Ovary (tissue), 9 donors: ENCODE data around the gene MCM6. TPM values are rescaled to one million over a fixed set of nuclear protein-coding genes. Genes with fewer than 3 reads are reported as not detected.
"Not testable (repeated sequence)": the region's sequence is repeated elsewhere in the genome, so short reads cannot be mapped to it uniquely, and the experiment has no call there.

Experiments used
- DNase-seq, 5 donors: peaks; one replicate each; pipeline ENCODE4 v3.0.0-alpha.2; 2019 to 2020
- H3K27ac ChIP-seq, 2 donors: fragments of 200-600 bp; one replicate each; pipeline versions ENCODE4 v1.5.1 to v1.8.0; 2019 to 2022
- H3K27me3 ChIP-seq: fragments of 200-600 bp; one replicate; pipeline ENCODE4 v1.8.0; 2022
- H3K36me3 ChIP-seq: fragments of 200-600 bp; sonication (generic); one replicate; pipeline ENCODE4 v1.5.1; 2019
- H3K4me1 ChIP-seq: one replicate; pipeline ENCODE4 v1.8.1; 2013; ENCODE audit warnings: mild to moderate bottlenecking, moderate library complexity; ENCODE audit not compliant: insufficient read depth
- H3K4me3 ChIP-seq: fragments of 200-600 bp; sonication (generic); one replicate; pipeline ENCODE4 v1.5.1; 2017
- H3K9me3 ChIP-seq, 2 donors: fragments of 200-600 bp in 1 of 2; sonication (generic) in 1 of 2; one replicate each; pipeline versions ENCODE4 v1.5.1 to v1.8.1; 2013 to 2019; ENCODE audit warnings: mild to moderate bottlenecking in 1 of 2, moderate library complexity in 1 of 2
- EP300 ChIP-seq: sonication (generic); formaldehyde crosslinking; IDR thresholded peaks from one replicate; pipeline ENCODE4 v1.6.1; 2017; ENCODE audit warnings: antibody characterized with exemption
- POLR2A ChIP-seq: fragments of 450-650 bp; IDR thresholded peaks from one replicate; pipeline ENCODE4 v1.6.1; 2017; ENCODE audit warnings: antibody characterized with exemption, mild to moderate bottlenecking, moderate library complexity
- WGBS, 3 donors: extraction: QIAGEN DNeasy Blood & Tissue Kit in 1 of 3; methylation state at CpG; one replicate each; pipeline versions ENCODE4 v1.1.5 to v1.1.7; 2013 to 2017; 5-methylcytosine and 5-hydroxymethylcytosine counted together
- intact Hi-C, 4 donors: fragments of 100-400 bp; cut with DNase I; formaldehyde crosslinking; loops; one replicate each; pipeline versions ENCODE4 v1.11.0 to v1.15.1; 2022 to 2023
- polyA plus RNA-seq, 2 donors: library from polyadenylated mRNA; stranded (reverse); fragments of 200-250 nt in 1 of 2; fragments of 350-450 nt in 1 of 2; fragmentation: Illumina TruSeq in 1 of 2; extraction: RNeasy Lipid Tissue Mini Kit (QIAGEN cat#74804) in 1 of 2; gene quantifications; one replicate each; pipeline ENCODE4 v1.2.3, GENCODE V29; 2013 to 2014
- total RNA-seq, 7 donors: library from RNA; depleted of rRNA in 2 of 7; stranded (reverse); fragments of >200 nt in 2 of 7; fragmentation: NEBNext Ultra II Directional in 3 of 7; extraction: Animal tissue kit (Norgen Biotek cat#: 25700) in 3 of 7; gene quantifications; one replicate each; pipeline versions ENCODE4 v1.1.0 to v1.2.4, GENCODE V29; 2016 to 2023
- TF ChIP-seq, protein P1 (sequence below), 3 donors: fragments of 450-650 bp in 2 of 3; fragments of 200-600 bp in 1 of 3; IDR thresholded peaks; one replicate each; pipeline versions ENCODE4 v1.5.1 to v1.8.0; 2016 to 2022; ENCODE audit warnings: antibody characterized with exemption in 3 of 3, mild to moderate bottlenecking in 1 of 3
- donor health status: DM: no; HTN: no; CAD: no; lungs with moderate emphysema.
- donor health status: DM: no; HTN: no; CAD: no.
- donor health status: Bipolar disorder and iron deficiency.
- donor health status: DM: yes; HTN: yes; CAD: no.
- donor health status: DM: no; HTN: no; CAD: no.
- donor health status: DM: yes; HTN: yes; CAD: no.

MCM6 gene
- total and polyA plus RNA-seq, 9 donors: 7.2 to 20.1 (median 15.4) TPM

DNA sequence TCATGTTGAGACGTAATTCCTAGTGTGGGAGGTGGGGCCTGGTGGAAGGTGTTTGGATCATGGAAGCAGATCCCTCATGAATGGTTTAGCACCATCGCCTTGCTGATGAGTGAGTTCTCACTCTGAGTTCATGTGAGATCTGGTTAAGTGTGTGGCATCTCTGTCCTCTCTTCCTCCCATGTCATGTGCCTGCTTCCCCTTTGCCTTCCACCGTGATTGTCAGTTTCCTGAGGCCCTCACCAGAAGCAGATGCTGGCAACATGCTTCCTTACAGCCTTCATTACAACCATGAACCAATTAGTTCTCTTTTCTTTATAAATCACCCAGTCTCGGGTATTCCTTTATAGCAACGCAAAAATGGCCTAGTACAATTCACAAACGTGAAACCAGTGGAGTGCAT, 14.6 kb upstream of the MCM6 start:
- Histone ChIP-seq H3K27me3 (no peaks in the 10 kb centered on the region), H3K9me3 (no peaks in the 10 kb centered on the region), H3K36me3 (no peaks in the 10 kb centered on the region), H3K27ac (no peak overlapping the region), H3K4me3 (no peak overlapping the region), H3K4me1 (no peaks in the 10 kb centered on the region)
- WGBS, 3 donors: 67% methylated on average over 6 of the region's 6 CpGs
- intact Hi-C loops: no loop called here
- TF ChIP-seq EP300 (no peak), POLR2A (no peak)
- TF ChIP-seq, protein P1, sequence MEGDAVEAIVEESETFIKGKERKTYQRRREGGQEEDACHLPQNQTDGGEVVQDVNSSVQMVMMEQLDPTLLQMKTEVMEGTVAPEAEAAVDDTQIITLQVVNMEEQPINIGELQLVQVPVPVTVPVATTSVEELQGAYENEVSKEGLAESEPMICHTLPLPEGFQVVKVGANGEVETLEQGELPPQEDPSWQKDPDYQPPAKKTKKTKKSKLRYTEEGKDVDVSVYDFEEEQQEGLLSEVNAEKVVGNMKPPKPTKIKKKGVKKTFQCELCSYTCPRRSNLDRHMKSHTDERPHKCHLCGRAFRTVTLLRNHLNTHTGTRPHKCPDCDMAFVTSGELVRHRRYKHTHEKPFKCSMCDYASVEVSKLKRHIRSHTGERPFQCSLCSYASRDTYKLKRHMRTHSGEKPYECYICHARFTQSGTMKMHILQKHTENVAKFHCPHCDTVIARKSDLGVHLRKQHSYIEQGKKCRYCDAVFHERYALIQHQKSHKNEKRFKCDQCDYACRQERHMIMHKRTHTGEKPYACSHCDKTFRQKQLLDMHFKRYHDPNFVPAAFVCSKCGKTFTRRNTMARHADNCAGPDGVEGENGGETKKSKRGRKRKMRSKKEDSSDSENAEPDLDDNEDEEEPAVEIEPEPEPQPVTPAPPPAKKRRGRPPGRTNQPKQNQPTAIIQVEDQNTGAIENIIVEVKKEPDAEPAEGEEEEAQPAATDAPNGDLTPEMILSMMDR (IDR thresholded peaks at IDR 0.05): no peak
- no peak for DNase-seq

DNA sequence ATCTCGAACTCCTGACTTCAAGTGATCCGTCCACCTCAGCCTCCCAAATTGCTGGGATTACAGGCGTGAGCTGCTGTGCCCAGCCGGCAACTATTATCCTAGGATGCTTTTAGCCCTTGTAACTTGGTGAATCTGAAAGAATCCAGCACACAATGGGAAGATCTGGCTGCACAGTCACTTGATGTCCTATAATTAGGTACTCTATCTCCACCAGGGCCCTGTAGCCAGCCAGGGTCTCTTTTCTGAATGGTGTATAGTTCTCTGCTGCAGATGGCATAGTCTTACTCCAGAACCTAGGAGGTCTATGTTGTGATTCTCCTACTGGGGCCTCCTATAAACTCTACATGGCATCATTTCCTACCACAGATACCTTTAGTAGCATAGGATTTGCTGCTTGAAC, 13.9 kb upstream of the MCM6 start:
- H3K27me3 ChIP-seq: no peaks in the 10 kb centered on the region
- intact Hi-C loops: no loop called here
- WGBS, 3 donors: 91 to 96% (median 94%) methylated on average over 4 of the region's 4 CpGs
- no peaks in the 10 kb centered on the region for H3K36me3 ChIP-seq
- TF ChIP-seq EP300 (no peak), POLR2A (no peak)
- TF ChIP-seq, protein P1 (IDR thresholded peaks at IDR 0.05): no peak
- H3K4me1 ChIP-seq: no peaks in the 10 kb centered on the region
- H3K27ac ChIP-seq: no peak overlapping the region
- no peak for DNase-seq
- H3K9me3 ChIP-seq: no peaks in the 10 kb centered on the region
- H3K4me3 ChIP-seq: no peak overlapping the region

DNA sequence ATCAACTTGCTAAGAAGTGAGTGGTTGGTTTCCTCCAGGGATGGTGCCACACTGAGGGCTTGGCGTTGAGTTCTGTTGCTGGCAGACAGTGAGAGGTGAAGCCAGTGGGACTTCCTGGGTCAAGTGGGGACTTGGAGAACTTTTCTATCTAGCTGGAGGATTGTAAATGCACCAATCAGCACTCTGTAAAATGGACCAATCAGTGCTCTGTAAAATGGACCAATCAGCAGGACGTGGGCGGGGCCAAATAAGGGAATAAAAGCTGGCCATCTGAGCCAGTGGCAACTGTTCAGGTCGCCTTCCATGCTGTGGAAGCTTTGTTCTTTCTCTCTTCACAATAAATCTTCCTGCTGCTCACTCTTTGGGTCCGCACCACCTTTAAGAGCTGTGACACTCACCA, 12.3 kb upstream of the MCM6 start:
- DNase-seq, intact Hi-C loops, H3K4me1 ChIP-seq, H3K27ac ChIP-seq, H3K36me3 ChIP-seq, H3K9me3 ChIP-seq, H3K27me3 ChIP-seq, H3K4me3 ChIP-seq: not testable (repeated sequence)
- whole genome bisulfite sequencing, 3 donors: 78 to 88% (median 85%) methylated on average over 5 of the region's 5 CpGs

GRCh38 chr2:135885709-135886108, 9.5 kb upstream of the MCM6 start:
- Histone ChIP-seq H3K4me3 (no peak overlapping the region), H3K36me3 (no peaks in the 10 kb centered on the region), H3K9me3 (no peaks in the 10 kb centered on the region), H3K4me1 (no peaks in the 10 kb centered on the region), H3K27ac (no peak overlapping the region), H3K27me3 (no peaks in the 10 kb centered on the region)
- TF ChIP-seq, protein P1 (IDR thresholded peaks at IDR 0.05): no peak
- DNase-seq: no peak
- intact Hi-C loops: no loop called here
- 90 to 92% (median 92%) methylated on average over 4 of the region's 4 CpGs for WGBS, 3 donors

DNA sequence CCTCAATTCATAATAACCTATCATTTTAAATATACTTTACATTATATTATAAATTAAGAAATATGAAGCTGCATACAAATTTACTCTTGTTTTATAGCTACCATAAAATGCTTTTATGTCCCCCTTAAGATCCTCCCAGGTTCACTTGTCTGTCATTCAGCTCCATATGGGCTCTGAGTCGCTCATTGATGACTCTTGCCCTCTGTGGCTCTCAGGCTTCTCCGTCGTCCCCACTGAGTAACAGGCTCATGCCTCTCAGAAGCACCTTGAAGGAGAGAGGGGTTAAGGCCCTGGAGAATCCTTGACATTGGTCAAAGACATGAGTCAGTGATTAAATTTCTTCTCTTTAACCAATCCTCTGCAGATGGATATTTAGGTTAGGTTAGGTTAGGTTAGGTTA, 6.2 kb upstream of the MCM6 start:
- WGBS, 3 donors: 49 to 64% (median 58%) methylated on average over 3 of the region's 3 CpGs
- Histone ChIP-seq H3K27me3 (no peaks in the 10 kb centered on the region), H3K4me3 (no peak overlapping the region), H3K4me1 (no peaks in the 10 kb centered on the region), H3K9me3 (no peaks in the 10 kb centered on the region), H3K27ac (no peak overlapping the region), H3K36me3 (no peaks in the 10 kb centered on the region)
- no peak for DNase-seq
- intact Hi-C loops: no loop called here
- no peak for TF ChIP-seq POLR2A
- TF ChIP-seq, protein P1 (IDR thresholded peaks at IDR 0.05): no peak
- TF ChIP-seq EP300: no peak

DNA sequence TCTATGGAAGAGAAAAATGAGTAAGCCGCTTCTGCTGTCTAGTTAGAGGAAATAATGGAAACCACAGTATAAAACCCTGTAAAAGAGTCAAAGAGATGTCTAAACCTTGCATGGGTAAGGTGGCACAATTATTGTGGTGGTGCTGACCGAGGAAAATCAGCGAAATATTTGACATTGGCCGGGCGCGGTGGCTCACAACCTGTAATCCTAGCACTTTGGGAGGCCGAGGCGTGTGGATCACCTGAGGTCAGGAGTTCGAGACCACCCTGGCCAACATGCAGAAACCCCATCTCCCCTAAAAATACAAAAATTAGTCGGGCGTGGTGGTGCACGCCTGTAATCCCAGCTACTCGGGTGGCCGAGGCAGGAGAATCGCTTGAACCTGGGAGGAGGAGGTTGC, 527 bp upstream of the MCM6 start:
- H3K27me3 ChIP-seq, H3K36me3 ChIP-seq, H3K9me3 ChIP-seq, H3K27ac ChIP-seq, H3K4me1 ChIP-seq: not testable (repeated sequence)
- 84 to 87% (median 84%) methylated on average over 15 of the region's 15 CpGs for WGBS, 3 donors
- peak overlapping the region; percentile 89 for H3K4me3 ChIP-seq
- peak in 3 of 5 donors; percentile 36 to 45 (median 37) for DNase-seq
- intact Hi-C loops: loop anchor here in 2 of 4 donors (10.0 kb wide), 2 partner anchors 108 to 862 kb away; partner anchors contain the start of gene DARS1 (in 1 of the 2)
